ENCODE measurements around the gene TMEM218. TPM values are rescaled to one million over a fixed set of nuclear protein-coding genes. Genes with fewer than 3 reads are reported as not detected.

Gene TMEM218
- total and polyA plus RNA-seq, 2 of the 8 experiments (the other 6 are each of a cell fraction or from before 2014, with no cell fraction given): 17.0 to 33.5 TPM

DNA sequence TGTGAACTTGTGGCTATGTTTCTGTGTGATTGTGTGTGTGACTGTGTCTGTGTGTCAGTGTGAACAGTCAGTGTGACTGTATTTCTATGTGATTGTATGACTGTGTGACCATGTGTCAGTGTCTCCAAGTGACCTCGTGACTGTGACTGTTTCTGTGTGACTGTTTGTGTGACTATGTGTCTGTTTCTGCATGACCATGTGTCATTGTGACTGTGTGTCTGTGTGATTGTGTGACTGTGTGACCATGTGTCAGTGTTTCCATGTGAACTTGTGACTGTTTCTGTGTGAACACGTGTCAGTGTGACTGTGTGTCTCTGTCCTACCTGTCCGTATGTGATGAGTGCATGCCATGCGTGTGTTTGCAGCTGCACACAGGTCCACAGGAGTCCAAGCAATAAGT is 44.3 kb upstream of the TMEM218 start (continued):
- no peak for TF ChIP-seq BRCA1 (IDR thresholded peaks at IDR 0.05; ENCODE audit: low read depth, low read length)
